GM12878 (cell line): ENCODE data around the gene IFIH1.

Experiments used
- DPF2 ChIP-seq: fragments of 450-650 bp; IDR thresholded peaks from 2 replicates; pipeline ENCODE4 v1.6.1; 2017; ENCODE audit warnings: mild to moderate bottlenecking
- SMC3 ChIP-seq: IDR thresholded peaks from 2 replicates; pipeline ENCODE4 v1.6.1; 2011; ENCODE audit warnings: low read length, improper control_type of control experiment, borderline replicate concordance
- ZNF274 ChIP-seq: IDR thresholded peaks from one replicate; pipeline ENCODE4 v1.8.0; 2011; ENCODE audit not compliant: insufficient read length, insufficient read depth

GRCh38 chr2:162342321-162342720, 23.8 kb upstream of the IFIH1 start:
- TF ChIP-seq DPF2 (no peak), ZNF274 (no peak), SMC3 (no peak)
